ENCODE measurements around the gene GPN2.
A peak's percentile ranks its signal among the peaks of the same experiment; 100 is the strongest.
"Not testable (repeated sequence)": the region's sequence is repeated elsewhere in the genome, so short reads cannot be mapped to it uniquely, and the experiment has no call there.

GPN2 gene

DNA sequence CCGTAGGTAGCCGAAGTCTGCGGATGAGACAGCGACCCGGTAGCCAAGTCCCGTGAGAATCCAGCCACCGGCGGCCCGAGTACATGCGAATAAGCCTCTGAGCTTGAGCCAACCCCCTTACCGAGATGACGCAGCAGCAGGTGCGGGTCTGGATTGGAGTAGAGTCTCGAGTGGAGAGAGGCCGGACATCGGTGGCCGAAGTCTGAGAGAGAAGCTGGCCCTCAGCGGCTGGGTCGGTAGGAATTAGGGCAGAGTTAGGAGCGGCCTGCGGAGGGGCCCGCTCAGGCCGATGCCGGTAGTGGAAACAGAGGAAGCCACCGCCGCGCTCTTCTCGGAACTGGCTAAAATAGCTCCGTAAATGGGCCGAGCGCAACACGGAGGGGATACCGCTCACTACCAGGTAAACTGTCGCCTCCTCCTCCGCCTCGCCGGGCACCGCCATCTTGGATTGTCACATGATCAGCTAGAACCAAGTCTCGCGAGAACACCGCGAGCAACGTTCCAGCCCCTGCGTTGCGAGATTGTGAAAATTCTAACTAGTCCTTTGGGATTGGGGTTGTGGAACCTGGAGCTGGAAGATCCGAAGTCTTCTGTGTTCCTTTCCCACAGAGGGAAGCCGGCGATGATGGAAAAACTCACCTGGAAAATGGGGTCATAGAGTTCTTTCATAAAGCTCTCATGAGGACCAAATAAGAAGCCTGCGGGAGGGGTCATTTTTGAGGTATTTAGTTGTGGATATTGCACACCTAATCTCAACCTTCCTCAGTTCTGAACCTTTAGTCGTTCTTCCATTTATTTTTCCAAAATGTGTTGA lies 10.1 kb upstream of the GPN2 start, which contains the start of gene GPATCH3:
Gene GPATCH3 (minus strand): TSS at position 467 of the 814 bp plus-strand sequence. CDS start 25 bp downstream, at position 442.
- DNase-seq = peak; percentile 88 to 91

- no peak for DNase-seq
Observed at GRCh38 chr1:26897351-26897750, 7.3 kb upstream of the GPN2 start.

- DNase-seq = no peak
Observed at GRCh38 chr1:26894263-26894662, 4.2 kb upstream of the GPN2 start.

DNA sequence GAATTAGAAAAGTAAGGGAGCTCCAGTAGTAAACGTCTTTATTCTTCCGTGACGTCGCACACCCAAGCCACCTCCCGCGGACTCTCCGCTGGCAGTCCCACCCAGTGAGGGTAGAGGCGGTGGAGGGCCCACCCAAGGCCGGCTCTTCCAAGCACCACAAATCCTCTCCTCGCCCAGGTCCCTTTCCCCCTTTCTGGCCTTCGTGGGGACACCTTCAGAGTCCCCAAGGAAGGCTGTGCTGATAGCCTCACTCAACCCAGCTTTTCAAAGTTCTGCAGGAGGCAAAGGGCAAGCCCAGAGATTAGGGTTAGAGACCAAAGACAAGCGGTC lies 349 bp upstream of the GPN2 start:
- DNase-seq = no peak

- DNase-seq = no peak
Observed at GRCh38 chr1:26888231-26888630, 1.9 kb downstream of the GPN2 start.

- no peak for DNase-seq
Observed at GRCh38 chr1:26887125-26887524, 3.0 kb downstream of the GPN2 start.

- DNase-seq = no peak
Observed at GRCh38 chr1:26882696-26883463, 7.2 kb downstream of the GPN2 start.

GRCh38 chr1:26881611-26882010 lies 8.5 kb downstream of the GPN2 start:
- DNase-seq = not testable (repeated sequence)

GRCh38 chr1:26879793-26880192 lies 10.3 kb downstream of the GPN2 start:
- no peak for DNase-seq

DNA sequence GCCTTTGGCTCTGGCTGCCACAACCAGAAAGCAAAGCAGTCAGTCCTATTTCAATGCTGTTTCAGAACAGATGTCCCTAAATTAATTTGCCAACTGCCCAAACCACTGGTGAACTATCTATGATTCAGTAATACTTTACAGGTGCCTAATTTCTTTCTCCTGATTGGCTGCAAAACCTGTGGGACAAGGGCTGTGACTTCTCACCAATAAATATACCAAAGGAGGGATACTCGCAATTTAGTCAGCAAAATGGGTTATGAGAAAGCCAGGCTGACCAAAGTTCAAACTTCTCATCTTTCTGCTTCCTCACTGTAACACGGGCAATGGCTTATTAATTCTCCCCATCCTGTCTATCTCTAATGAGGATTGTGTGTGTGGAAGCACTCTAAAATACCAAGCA lies 12.8 kb downstream of the GPN2 start:
- DNase-seq = no peak

DNA sequence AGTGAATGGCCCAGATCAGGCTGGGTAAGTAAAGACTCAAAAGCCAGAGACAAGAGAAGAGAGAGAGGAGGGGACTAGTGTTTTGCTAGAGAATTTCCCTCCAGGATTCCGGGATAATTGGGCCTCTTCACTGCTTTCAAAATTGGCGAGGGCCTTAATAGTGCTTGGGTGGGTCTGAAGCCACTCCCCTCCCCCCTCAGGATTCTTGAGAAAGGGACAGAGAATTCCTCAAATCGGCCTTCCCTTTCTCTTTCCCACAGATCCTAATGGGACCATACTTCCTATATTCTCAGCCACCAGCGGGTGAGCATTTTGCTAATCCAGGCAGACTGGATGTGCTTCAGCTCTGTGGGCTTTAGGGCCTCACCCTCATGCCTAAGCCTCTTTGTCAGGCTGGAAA lies 15.2 kb downstream of the GPN2 start:
- DNase-seq = no peak

DNA sequence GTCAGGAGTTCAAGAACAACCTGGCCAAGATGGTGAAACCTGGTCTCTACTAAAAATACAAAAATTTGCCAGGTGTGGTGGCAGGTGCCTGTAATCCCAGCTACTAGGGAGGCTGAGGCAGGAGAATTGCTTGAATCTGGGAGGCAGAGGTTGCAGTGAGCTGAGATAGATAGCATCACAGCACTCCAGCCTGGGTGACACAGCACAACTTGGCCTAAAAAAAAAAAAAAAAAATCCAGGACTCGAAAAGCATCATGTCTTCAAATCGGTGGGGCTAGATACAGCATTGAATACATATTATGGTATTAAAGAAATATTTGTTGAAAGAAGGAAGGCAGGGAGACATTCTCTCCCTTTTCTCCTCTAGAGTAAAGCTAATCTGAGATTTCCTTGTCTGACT lies 17.0 kb downstream of the GPN2 start:
- DNase-seq = not testable (repeated sequence)

- DNase-seq = peak; percentile 94 to 97
Observed at GRCh38 chr1:26864610-26865480, 25.2 kb downstream of the GPN2 start.

DNA sequence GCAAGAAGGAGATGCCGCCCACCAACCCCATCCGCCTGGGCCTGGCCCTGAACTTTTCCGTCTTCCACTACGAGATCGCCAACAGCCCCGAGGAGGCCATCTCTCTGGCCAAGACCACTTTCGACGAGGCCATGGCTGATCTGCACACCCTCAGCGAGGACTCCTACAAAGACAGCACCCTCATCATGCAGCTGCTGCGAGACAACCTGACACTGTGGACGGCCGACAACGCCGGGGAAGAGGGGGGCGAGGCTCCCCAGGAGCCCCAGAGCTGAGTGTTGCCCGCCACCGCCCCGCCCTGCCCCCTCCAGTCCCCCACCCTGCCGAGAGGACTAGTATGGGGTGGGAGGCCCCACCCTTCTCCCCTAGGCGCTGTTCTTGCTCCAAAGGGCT lies 26.4 kb downstream of the GPN2 start:
- no peak for DNase-seq

DNA sequence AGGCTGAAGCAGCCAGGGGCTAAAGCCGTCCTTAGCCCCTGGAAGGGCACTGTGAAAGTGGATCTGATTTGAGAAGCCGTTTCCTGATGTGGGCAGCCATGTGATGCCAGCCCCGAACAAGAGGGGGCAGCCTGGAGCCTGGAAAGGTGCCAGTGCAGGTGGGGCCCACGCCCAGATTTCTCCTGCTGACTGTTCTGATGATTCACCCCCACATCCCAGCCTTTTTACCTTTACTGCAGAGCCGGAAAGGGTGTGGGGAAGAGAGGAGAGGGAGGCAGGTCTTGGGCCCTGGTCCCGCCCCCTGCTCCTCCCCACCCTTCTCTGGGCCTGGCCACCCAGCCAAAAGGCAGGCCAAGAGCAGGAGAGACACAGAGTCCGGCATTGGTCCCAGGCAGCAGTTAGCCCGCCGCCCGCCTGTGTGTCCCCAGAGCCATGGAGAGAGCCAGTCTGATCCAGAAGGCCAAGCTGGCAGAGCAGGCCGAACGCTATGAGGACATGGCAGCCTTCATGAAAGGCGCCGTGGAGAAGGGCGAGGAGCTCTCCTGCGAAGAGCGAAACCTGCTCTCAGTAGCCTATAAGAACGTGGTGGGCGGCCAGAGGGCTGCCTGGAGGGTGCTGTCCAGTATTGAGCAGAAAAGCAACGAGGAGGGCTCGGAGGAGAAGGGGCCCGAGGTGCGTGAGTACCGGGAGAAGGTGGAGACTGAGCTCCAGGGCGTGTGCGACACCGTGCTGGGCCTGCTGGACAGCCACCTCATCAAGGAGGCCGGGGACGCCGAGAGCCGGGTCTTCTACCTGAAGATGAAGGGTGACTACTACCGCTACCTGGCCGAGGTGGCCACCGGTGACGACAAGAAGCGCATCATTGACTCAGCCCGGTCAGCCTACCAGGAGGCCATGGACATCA lies 27.1 kb downstream of the GPN2 start, which contains the start of gene SFN:
Gene SFN (plus strand): TSS at position 369 of the 904 bp plus-strand sequence. CDS start 64 bp downstream, at position 433.
- DNase-seq = peak; percentile 74 to 78

DNA sequence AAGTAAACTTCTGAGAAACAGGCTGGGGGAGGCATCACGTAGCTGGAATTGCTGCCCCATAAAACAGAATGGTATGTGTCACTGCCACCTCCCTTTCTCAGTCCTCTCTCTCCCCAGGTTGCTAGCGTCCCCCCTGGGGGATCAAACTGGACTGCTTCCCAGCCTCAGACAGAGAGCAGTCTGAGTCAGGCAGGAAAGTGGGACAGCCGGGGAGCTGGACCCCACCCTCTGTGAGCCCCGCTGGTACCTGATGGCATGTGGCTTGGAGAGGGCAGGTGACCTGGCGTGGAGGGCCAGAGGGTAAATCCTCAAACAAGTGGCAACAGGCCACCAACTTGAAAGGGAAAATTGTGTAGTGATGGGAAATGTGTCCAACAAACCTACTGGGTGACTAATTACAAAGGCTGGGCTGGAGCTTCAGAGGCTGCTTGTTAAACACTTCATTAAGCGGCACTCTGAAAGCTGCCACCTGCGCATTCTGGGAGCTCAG lies 28.1 kb downstream of the GPN2 start:
- DNase-seq = no peak

GRCh38 chr1:26861286-26861701 lies 28.8 kb downstream of the GPN2 start:
- DNase-seq = no peak

DNA sequence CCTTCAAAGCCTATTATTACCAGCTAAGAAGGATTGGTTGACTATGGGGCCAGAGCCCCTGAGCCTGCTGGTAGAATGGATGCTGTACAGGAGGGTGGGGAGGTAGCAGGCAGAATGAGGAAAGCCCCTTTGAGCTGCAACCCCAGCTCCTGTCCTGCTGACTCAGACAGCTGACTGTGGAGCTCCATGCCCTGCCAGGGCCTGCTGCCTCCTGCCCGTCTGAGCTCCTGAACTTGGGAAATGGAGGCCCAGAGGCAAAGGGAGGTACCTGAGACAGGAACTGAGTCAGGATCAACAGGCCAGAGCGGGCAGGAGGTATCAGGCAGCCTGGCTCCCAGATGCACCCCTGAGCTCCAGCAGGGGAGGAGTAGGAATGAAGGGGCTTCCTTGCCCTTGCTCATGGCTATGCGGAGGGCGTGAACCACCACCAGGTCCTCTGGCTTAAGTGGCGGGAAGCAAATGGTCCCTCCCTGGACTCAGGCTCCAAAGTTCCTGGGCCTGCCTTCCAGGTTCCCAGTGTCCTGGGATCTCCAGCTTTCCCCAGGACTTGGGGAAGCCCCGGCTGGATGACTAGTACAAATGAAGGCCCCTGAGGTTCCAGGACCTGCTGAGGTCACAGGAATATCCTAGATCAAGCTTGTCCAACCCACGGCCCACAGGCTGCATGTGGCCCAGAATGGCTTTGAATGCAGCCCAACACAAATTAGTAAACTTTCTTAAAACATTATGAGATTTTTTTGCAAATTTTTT lies 31.0 kb downstream of the GPN2 start:
- DNase-seq = no peak

- no peak for DNase-seq
Observed at GRCh38 chr1:26858160-26858559, 31.9 kb downstream of the GPN2 start.

DNA sequence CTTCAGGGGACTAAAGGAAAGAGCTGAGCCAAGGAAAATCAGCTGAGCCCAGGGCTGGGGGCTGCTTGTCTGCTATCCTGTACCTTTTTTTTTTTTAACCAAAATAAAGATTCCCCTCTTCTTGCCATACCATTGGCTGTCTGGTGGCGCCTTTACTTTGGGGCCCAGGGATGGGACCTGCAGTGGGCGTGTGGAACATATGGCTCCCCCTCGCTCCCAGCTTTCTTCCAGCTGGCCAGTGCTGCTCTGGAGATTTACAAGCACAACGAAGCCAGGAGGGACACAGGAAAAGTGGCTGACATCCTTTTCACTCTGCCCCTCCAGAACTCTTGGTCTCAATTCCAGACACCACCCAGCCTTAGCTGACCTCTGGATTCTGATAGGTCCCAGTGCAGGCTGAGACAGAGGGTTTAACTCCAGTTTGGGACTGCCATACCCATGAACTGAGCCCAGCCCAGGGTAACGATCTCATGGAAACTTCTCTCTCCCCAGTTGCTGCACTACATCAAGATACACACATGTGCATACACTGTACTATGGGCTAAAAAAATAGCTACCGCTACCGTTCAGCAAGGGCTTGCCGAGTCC lies 32.5 kb downstream of the GPN2 start:
- no peak for DNase-seq
